CD14-positive monocyte (primary cell): Measurements from ENCODE around the gene SLC25A26. TPM values are rescaled to one million over a fixed set of nuclear protein-coding genes. Genes with fewer than 3 reads are reported as not detected.
A peak's percentile ranks its signal among the peaks of the same experiment; 100 is the strongest.
"Not testable (repeated sequence)": the region's sequence is repeated elsewhere in the genome, so short reads cannot be mapped to it uniquely, and the experiment has no call there.

ENCODE experiments used
- DNase-seq, 3 donors: peaks; one replicate each; pipeline ENCODE4 v3.0.0-alpha.2; 2011 to 2022
- H2AFZ ChIP-seq: 2 replicates; pipeline ENCODE4 v1.6.0; 2012; ENCODE audit warnings: mild to moderate bottlenecking, low read depth, low read length, inconsistent platforms; ENCODE audit not compliant: insufficient read depth, poor library complexity, severe bottlenecking
- H3K27ac ChIP-seq, 2 donors: 1 replicate in 1 of 2; 2 replicates in 1 of 2; pipeline ENCODE4 v1.5.1; 2012 to 2013; ENCODE audit warnings: low read length in 2 of 2, control low read depth in 1 of 2, inconsistent platforms in 1 of 2, low read depth in 1 of 2, mild to moderate bottlenecking in 1 of 2
- H3K27me3 ChIP-seq, 2 donors: one replicate each; pipeline versions ENCODE4 v1.6.0 to v1.6.1; 2011 to 2013; ENCODE audit warnings: low read length in 2 of 2; ENCODE audit not compliant: control insufficient read depth in 2 of 2, insufficient read depth in 2 of 2
- H3K36me3 ChIP-seq, 2 donors: replicated peaks in 1 of 2; 1 replicate in 1 of 2; 2 replicates in 1 of 2; pipeline versions ENCODE4 v1.5.1 to v1.6.1; 2012 to 2013; ENCODE audit warnings: low read length in 2 of 2, control low read depth in 1 of 2, inconsistent platforms in 1 of 2, mild to moderate bottlenecking in 1 of 2; ENCODE audit not compliant: insufficient read depth in 2 of 2, control insufficient read depth in 1 of 2
- H3K4me1 ChIP-seq, 2 donors: 1 replicate in 1 of 2; 2 replicates in 1 of 2; pipeline versions ENCODE4 v1.5.1 to v1.6.1; 2012 to 2013; ENCODE audit warnings: low read length in 2 of 2, control low read depth in 1 of 2, inconsistent platforms in 1 of 2, mild to moderate bottlenecking in 1 of 2, moderate library complexity in 1 of 2; ENCODE audit not compliant: insufficient read depth in 2 of 2, control insufficient read depth in 1 of 2
- H3K4me2 ChIP-seq: replicated peaks from 2 replicates; pipeline ENCODE3; 2012; ENCODE audit warnings: low read length, moderate library complexity, mild to moderate bottlenecking; ENCODE audit not compliant: poor library complexity, severe bottlenecking; ENCODE audit errors: extremely low read depth
- H3K4me3 ChIP-seq, 3 experiments: fragments of 200-600 bp in 1 of 3; sonication (generic) in 1 of 3; replicated peaks in 1 of 3; 1 replicate in 2 of 3; 2 replicates in 1 of 3; pipeline ENCODE4 v1.5.1; 2011 to 2013; ENCODE audit warnings: low read length in 3 of 3, mild to moderate bottlenecking in 3 of 3, control low read depth in 2 of 3, low read depth in 2 of 3, inconsistent platforms in 1 of 3, moderate library complexity in 1 of 3
- H3K79me2 ChIP-seq: 2 replicates; pipeline ENCODE4 v1.6.0; 2012; ENCODE audit warnings: mild to moderate bottlenecking, control low read depth, inconsistent platforms, low read length, moderate library complexity; ENCODE audit not compliant: insufficient read depth
- H3K9ac ChIP-seq: 2 replicates; pipeline ENCODE4 v1.6.0; 2017; ENCODE audit warnings: low read length, mild to moderate bottlenecking; ENCODE audit not compliant: insufficient read depth, poor library complexity, severe bottlenecking
- H3K9me3 ChIP-seq, 2 donors: replicated peaks in 1 of 2; 1 replicate in 1 of 2; 2 replicates in 1 of 2; pipeline versions ENCODE4 v1.5.1 to v1.6.1; 2012 to 2013; ENCODE audit warnings: low read length in 2 of 2, control low read depth in 1 of 2; ENCODE audit not compliant: control insufficient read depth in 1 of 2, insufficient read depth in 1 of 2
- H4K20me1 ChIP-seq: 2 replicates; pipeline ENCODE4 v1.6.0; 2012; ENCODE audit warnings: mild to moderate bottlenecking, low read length, control low read depth, moderate library complexity; ENCODE audit not compliant: insufficient read depth
- H3K27ac Mint-ChIP-seq, 7 donors: one replicate each; pipeline ENCODE4 v1.8.0; 2020; ENCODE audit warnings: mild to moderate bottlenecking in 7 of 7, mixed read lengths in 7 of 7, moderate library complexity in 6 of 7, inconsistent platforms in 2 of 7
- H3K27me3 Mint-ChIP-seq, 3 donors: one replicate each; pipeline ENCODE4 v1.8.0; 2021 to 2022; ENCODE audit warnings: low read depth in 3 of 3, mild to moderate bottlenecking in 3 of 3, mixed read lengths in 3 of 3, moderate library complexity in 3 of 3, inconsistent platforms in 1 of 3
- H3K36me3 Mint-ChIP-seq, 2 donors: one replicate each; pipeline ENCODE4 v1.8.0; 2020; ENCODE audit warnings: mixed read lengths in 2 of 2, inconsistent platforms in 1 of 2, mild to moderate bottlenecking in 1 of 2
- H3K4me1 Mint-ChIP-seq: one replicate; pipeline ENCODE4 v1.8.0; 2020; ENCODE audit warnings: mild to moderate bottlenecking, mixed read lengths
- H3K4me3 Mint-ChIP-seq, 2 donors: one replicate each; pipeline ENCODE4 v1.8.0; 2020; ENCODE audit warnings: mild to moderate bottlenecking in 2 of 2, mixed read lengths in 2 of 2, moderate library complexity in 1 of 2
- H3K9me3 Mint-ChIP-seq, 7 donors: one replicate each; pipeline ENCODE4 v1.8.0; 2020 to 2022; ENCODE audit warnings: mixed read lengths in 7 of 7, mild to moderate bottlenecking in 6 of 7, moderate library complexity in 6 of 7, inconsistent platforms in 2 of 7
- CTCF ChIP-seq: fragments of 200-600 bp; IDR thresholded peaks from one replicate; pipeline ENCODE4 v1.8.0; 2022; ENCODE audit warnings: antibody characterized with exemption, mild to moderate bottlenecking
- WGBS: methylation state at CpG from one replicate; pipeline ENCODE4 v1.1.5; 2013; ENCODE audit warnings: missing lambda C conversion rate; ENCODE audit not compliant: insufficient coverage; 5-methylcytosine and 5-hydroxymethylcytosine counted together
- intact Hi-C, 2 donors: fragments of 100-400 bp; cut with micrococcal nuclease; formaldehyde crosslinking; loops; one replicate each; pipeline versions ENCODE4 v1.15.0 to v1.15.1; 2023
- polyA plus RNA-seq, 3 donors: library from polyadenylated mRNA; depleted of rRNA in 1 of 3; unstranded in 2 of 3; stranded (reverse) in 1 of 3; fragments of 300-500 nt in 2 of 3; fragments of >200 nt in 1 of 3; fragmentation: Illumina TruSeq in 2 of 3; gene quantifications; 1 replicate in 2 of 3; 2 replicates in 1 of 3; pipeline ENCODE4 v1.2.3, GENCODE V29; 2012 to 2021

SLC25A26 gene
- polyA plus RNA-seq, 3 donors: 11.6 to 23.0 (median 14.4) TPM

- peaks cover 0 to 9% (median 6%) of the 10 kb centered on the region in 7 donors for H3K9me3 Mint-ChIP-seq
- no peak overlapping the region for H3K4me3 ChIP-seq
- H3K4me1 ChIP-seq: no peaks in the 10 kb centered on the region
- no peaks in the 10 kb centered on the region for H3K36me3 ChIP-seq
- H3K4me3 Mint-ChIP-seq: no peak overlapping the region
- no peak overlapping the region for H3K9ac ChIP-seq
- H3K4me2 ChIP-seq: no peak overlapping the region
- no peak overlapping the region for H3K27ac ChIP-seq
- intact Hi-C loops: no loop called here
- peaks cover 0 to 5% of the 10 kb centered on the region in 2 donors for H3K36me3 Mint-ChIP-seq
- no peaks in the 10 kb centered on the region for H4K20me1 ChIP-seq
- H3K9me3 ChIP-seq: peaks cover 0 to 2% of the 10 kb centered on the region in 2 donors
- peaks cover 7% of the 10 kb centered on the region for H3K4me1 Mint-ChIP-seq
- TF ChIP-seq CTCF: no peak
- no peaks in the 10 kb centered on the region for H3K79me2 ChIP-seq
- peak overlapping the region in 1 of 7 donors; percentile 81 for H3K27ac Mint-ChIP-seq
- no peak overlapping the region for H2AFZ ChIP-seq
- 77% methylated on average over 3 of the region's 3 CpGs for WGBS
- H3K27me3 ChIP-seq: no peaks in the 10 kb centered on the region
- no peak for DNase-seq
- no peaks in the 10 kb centered on the region for H3K27me3 Mint-ChIP-seq
Measured at GRCh38 chr3:66303491-66303901, 82.7 kb downstream of the SLC25A26 start.

- peaks cover 0 to 9% (median 6%) of the 10 kb centered on the region in 7 donors for H3K9me3 Mint-ChIP-seq
Measured at GRCh38 chr3:66304293-66304692, 83.5 kb downstream of the SLC25A26 start.

GRCh38 chr3:66306086-66306485 is 85.3 kb downstream of the SLC25A26 start:
- not testable (repeated sequence) for H3K27me3 Mint-ChIP-seq

More at GRCh38 chr3:66304293-66304692, 83.5 kb downstream of the SLC25A26 start:
- intact Hi-C loops: no loop called here
- no peak overlapping the region for H3K4me3 Mint-ChIP-seq
- H3K4me1 ChIP-seq: no peaks in the 10 kb centered on the region
- H3K27ac ChIP-seq: no peak overlapping the region
- H3K27me3 ChIP-seq: no peaks in the 10 kb centered on the region
- peaks cover 0 to 5% of the 10 kb centered on the region in 2 donors for H3K36me3 Mint-ChIP-seq
- no peak for TF ChIP-seq CTCF
- H3K9ac ChIP-seq: no peak overlapping the region
- no peaks in the 10 kb centered on the region for H4K20me1 ChIP-seq
- no peak overlapping the region for H3K4me3 ChIP-seq
- H3K79me2 ChIP-seq: no peaks in the 10 kb centered on the region
- H3K36me3 ChIP-seq: no peaks in the 10 kb centered on the region
- peaks cover 7% of the 10 kb centered on the region for H3K4me1 Mint-ChIP-seq
- no peak for DNase-seq
- no peak overlapping the region for H2AFZ ChIP-seq
- H3K27me3 Mint-ChIP-seq: no peaks in the 10 kb centered on the region
- no CpG with 5 or more reads among the region's 3 CpGs for WGBS
- H3K27ac Mint-ChIP-seq: peak overlapping the region in 1 of 7 donors; percentile 81
- no peak overlapping the region for H3K4me2 ChIP-seq
- H3K9me3 ChIP-seq: peaks cover 0 to 5% of the 10 kb centered on the region in 2 donors

More at GRCh38 chr3:66306086-66306485, 85.3 kb downstream of the SLC25A26 start:
- H3K9ac ChIP-seq, H3K4me3 Mint-ChIP-seq, H4K20me1 ChIP-seq, H3K27me3 ChIP-seq, DNase-seq, H3K4me1 ChIP-seq, H3K27ac Mint-ChIP-seq, H3K4me2 ChIP-seq, H3K27ac ChIP-seq, H2AFZ ChIP-seq, H3K4me3 ChIP-seq, H3K36me3 Mint-ChIP-seq, H3K4me1 Mint-ChIP-seq, H3K36me3 ChIP-seq, intact Hi-C loops, H3K9me3 Mint-ChIP-seq, H3K9me3 ChIP-seq, H3K79me2 ChIP-seq: not testable (repeated sequence)
- 100% methylated on average over 1 of the region's 7 CpGs for WGBS
